Erythroblast (primary cell): ENCODE results near the gene PACSIN1.

Source experiments
- GATA1 ChIP-seq: IDR thresholded peaks from 2 replicates; pipeline ENCODE4 v1.6.1; 2011; ENCODE audit warnings: low read depth, mild to moderate bottlenecking, control low read depth, low read length, moderate library complexity
- POLR2A ChIP-seq: IDR thresholded peaks from 2 replicates; pipeline ENCODE4 v1.6.1; 2011; ENCODE audit warnings: mild to moderate bottlenecking, low read length

DNA sequence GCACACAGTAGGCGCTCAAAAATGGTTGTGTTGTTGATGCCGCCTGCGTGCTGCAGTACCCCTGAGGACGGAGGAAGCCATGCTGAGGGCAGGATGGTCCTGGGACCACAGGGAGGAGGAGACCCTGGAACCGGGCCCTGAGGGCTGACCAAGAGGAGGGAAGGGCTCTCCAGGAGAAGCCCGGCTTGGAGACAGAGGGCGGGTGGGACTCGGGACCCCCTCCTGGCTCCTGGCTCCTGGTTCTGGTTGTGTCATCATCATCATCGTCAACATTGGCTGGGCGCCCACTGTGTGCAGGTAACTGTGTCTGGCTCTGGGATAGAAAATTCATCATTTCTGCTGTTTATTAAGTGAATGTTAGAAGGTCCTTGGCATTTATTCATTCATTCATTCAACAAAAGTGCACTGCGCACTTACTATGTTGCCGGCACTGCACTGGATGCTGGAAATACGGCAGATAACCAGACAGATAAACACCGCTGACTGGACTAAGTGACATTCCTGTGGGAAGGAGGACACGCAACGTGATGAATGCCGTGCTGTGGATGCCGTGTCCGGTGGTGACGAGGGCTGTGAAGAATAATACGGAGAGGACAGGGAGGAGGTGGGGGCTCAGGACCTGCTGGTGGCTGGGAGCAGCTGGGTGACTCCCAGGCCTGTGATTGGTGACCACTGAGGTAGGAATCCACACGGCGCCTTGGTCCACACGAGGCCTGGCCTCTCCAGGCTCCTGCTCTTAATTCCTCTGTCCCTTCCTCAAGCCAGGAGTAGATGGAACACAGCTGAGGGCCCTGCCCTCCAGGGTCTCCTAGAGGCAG is 55.0 kb downstream of the PACSIN1 start:
- TF ChIP-seq POLR2A (no peak), GATA1 (no peak)
